Panc1 (cell line): ENCODE measurements around the gene SMIM1.

Experiments
- CTCF ChIP-seq: fragments of 450-650 bp; IDR thresholded peaks from 2 replicates; pipeline ENCODE4 v1.5.1; 2017; ENCODE audit warnings: mild to moderate bottlenecking
- POLR2AphosphoS5 ChIP-seq: IDR thresholded peaks from 2 replicates; pipeline ENCODE4 v1.6.1; 2012; ENCODE audit warnings: mild to moderate bottlenecking, low read depth, low read length, moderate library complexity
- REST ChIP-seq, 2 experiments: IDR thresholded peaks; 2 replicates each; pipeline ENCODE4 v1.6.1; 2011 to 2012; ENCODE audit warnings: low read depth in 2 of 2, control low read depth in 1 of 2, low read length in 1 of 2, mild to moderate bottlenecking in 1 of 2, moderate library complexity in 1 of 2; ENCODE audit not compliant: insufficient read depth in 1 of 2
- SIN3A ChIP-seq: IDR thresholded peaks from 2 replicates; pipeline ENCODE4 v1.6.1; 2012; ENCODE audit warnings: low read depth, mild to moderate bottlenecking, low read length, moderate library complexity, borderline replicate concordance; ENCODE audit not compliant: insufficient read depth

DNA sequence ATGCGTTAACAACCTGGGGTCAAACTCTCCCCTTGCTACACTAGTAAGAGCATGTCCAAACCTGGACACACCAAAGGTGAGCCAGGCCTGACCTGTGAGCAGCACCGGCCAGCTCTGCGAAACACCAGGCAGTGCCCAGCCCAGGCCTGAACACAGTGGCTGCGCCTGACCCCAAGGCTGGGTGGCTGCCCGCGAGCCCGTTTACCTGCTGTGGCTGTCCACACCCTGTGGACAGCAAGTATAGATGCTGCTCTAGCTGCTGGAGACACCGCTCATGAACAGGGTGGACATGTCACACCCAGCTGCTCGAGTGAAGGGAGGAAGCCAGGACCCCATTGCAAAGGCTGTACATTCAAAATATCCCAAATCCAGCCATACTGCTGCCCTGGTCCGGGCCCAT is 27.9 kb upstream of the SMIM1 start:
- TF ChIP-seq CTCF = no peak
- no peak for TF ChIP-seq POLR2AphosphoS5
- no peak for TF ChIP-seq REST (IDR thresholded peaks at IDR 0.05; ENCODE audit: insufficient read depth in 1 of 2, low read depth in 2 of 2, low read length in 1 of 2)
- no peak for TF ChIP-seq SIN3A
